Ishikawa (cell line): ENCODE measurements around the gene CD3G.

Source experiments
- CEBPB ChIP-seq: IDR thresholded peaks from 2 replicates; pipeline ENCODE4 v1.6.1; 2012
- CREB1 ChIP-seq: IDR thresholded peaks from 2 replicates; pipeline ENCODE4 v1.6.1; 2012; ENCODE audit warnings: low read depth
- EGR1 ChIP-seq: IDR thresholded peaks from 2 replicates; pipeline ENCODE4 v1.6.1; 2012
- EP300 ChIP-seq: IDR thresholded peaks from 2 replicates; pipeline ENCODE4 v1.6.1; 2012; ENCODE audit warnings: borderline replicate concordance
- FOXM1 ChIP-seq: IDR thresholded peaks from 2 replicates; pipeline ENCODE4 v1.6.1; 2012; ENCODE audit warnings: low read depth, borderline replicate concordance
- MAX ChIP-seq: IDR thresholded peaks from 2 replicates; pipeline ENCODE4 v1.6.1; 2012
- NFIC ChIP-seq: IDR thresholded peaks from 2 replicates; pipeline ENCODE4 v1.6.1; 2012
- RAD21 ChIP-seq: IDR thresholded peaks from 2 replicates; pipeline ENCODE4 v1.6.1; 2012; ENCODE audit warnings: low read depth
- TAF1 ChIP-seq: IDR thresholded peaks from 2 replicates; pipeline ENCODE4 v1.6.1; 2012; ENCODE audit warnings: low read depth, mild to moderate bottlenecking
- TCF12 ChIP-seq: IDR thresholded peaks from 2 replicates; pipeline ENCODE4 v1.6.1; 2012; ENCODE audit warnings: low read depth
- TEAD4 ChIP-seq: IDR thresholded peaks from 2 replicates; pipeline ENCODE4 v1.6.1; 2012
- USF1 ChIP-seq: IDR thresholded peaks from 2 replicates; pipeline ENCODE4 v1.6.1; 2012
- YY1 ChIP-seq: IDR thresholded peaks from 2 replicates; pipeline ENCODE4 v1.6.1; 2012; ENCODE audit warnings: low read depth
- ZBTB7A ChIP-seq: IDR thresholded peaks from 2 replicates; pipeline ENCODE4 v1.6.1; 2012; ENCODE audit warnings: low read depth
- TF ChIP-seq, protein P1 (sequence below): IDR thresholded peaks from 2 replicates; pipeline ENCODE4 v1.6.1; 2012; ENCODE audit warnings: low read depth, mild to moderate bottlenecking

CD3G gene

GRCh38 chr11:118318124-118318523, 26.0 kb upstream of the CD3G start:
- no peak for TF ChIP-seq RAD21
- TF ChIP-seq, protein P1, sequence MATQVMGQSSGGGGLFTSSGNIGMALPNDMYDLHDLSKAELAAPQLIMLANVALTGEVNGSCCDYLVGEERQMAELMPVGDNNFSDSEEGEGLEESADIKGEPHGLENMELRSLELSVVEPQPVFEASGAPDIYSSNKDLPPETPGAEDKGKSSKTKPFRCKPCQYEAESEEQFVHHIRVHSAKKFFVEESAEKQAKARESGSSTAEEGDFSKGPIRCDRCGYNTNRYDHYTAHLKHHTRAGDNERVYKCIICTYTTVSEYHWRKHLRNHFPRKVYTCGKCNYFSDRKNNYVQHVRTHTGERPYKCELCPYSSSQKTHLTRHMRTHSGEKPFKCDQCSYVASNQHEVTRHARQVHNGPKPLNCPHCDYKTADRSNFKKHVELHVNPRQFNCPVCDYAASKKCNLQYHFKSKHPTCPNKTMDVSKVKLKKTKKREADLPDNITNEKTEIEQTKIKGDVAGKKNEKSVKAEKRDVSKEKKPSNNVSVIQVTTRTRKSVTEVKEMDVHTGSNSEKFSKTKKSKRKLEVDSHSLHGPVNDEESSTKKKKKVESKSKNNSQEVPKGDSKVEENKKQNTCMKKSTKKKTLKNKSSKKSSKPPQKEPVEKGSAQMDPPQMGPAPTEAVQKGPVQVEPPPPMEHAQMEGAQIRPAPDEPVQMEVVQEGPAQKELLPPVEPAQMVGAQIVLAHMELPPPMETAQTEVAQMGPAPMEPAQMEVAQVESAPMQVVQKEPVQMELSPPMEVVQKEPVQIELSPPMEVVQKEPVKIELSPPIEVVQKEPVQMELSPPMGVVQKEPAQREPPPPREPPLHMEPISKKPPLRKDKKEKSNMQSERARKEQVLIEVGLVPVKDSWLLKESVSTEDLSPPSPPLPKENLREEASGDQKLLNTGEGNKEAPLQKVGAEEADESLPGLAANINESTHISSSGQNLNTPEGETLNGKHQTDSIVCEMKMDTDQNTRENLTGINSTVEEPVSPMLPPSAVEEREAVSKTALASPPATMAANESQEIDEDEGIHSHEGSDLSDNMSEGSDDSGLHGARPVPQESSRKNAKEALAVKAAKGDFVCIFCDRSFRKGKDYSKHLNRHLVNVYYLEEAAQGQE, result no peak

- TF ChIP-seq MAX, result no peak
- TF ChIP-seq USF1, result no peak
- TF ChIP-seq YY1, result no peak
- no peak for TF ChIP-seq EGR1
- TF ChIP-seq, protein P1, result no peak
Measured at GRCh38 chr11:118318581-118319336, 25.4 kb upstream of the CD3G start.

DNA sequence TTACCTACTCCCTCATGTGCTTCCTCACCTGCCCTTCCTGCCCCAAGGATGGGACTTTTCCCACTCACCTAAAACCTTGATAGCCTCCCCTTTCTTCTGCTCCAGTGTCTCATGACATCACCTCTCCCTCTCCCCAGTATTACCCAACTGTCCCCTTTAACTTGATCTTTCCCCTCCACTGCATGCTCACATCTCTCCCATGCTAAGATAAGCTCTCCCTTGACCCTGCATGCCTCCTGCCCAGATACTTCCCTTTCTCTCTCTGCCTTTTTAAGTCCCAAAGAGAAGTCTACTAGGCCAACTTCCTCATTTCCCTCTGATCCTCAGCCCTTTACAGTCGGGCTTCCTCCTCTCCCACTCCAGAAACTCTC, 24.8 kb upstream of the CD3G start:
- TF ChIP-seq, protein P1, result no peak
- TF ChIP-seq CEBPB (no peak), USF1 (no peak), YY1 (no peak), MAX (no peak), RAD21 (no peak), NFIC (no peak)

GRCh38 chr11:118320515-118320914, 23.6 kb upstream of the CD3G start:
- no peak for TF ChIP-seq RAD21
- TF ChIP-seq TEAD4, result no peak
- no peak for TF ChIP-seq YY1
- no peak for TF ChIP-seq TCF12
- no peak for TF ChIP-seq CREB1
- no peak for TF ChIP-seq EGR1
- TF ChIP-seq MAX, result no peak
- TF ChIP-seq NFIC, result no peak
- TF ChIP-seq ZBTB7A, result no peak
- no peak for TF ChIP-seq TAF1
- TF ChIP-seq CEBPB, result no peak
- no peak for TF ChIP-seq EP300
- TF ChIP-seq USF1, result no peak
- TF ChIP-seq, protein P1, result no peak
- TF ChIP-seq FOXM1, result no peak
